Thymus (tissue), 11 donors: Measurements from ENCODE around the gene IWS1. TPM values are rescaled to one million over a fixed set of nuclear protein-coding genes. Genes with fewer than 3 reads are reported as not detected.

Experiments
- DNase-seq, 9 donors: peaks; one replicate each; pipeline ENCODE4 v3.0.0-alpha.2; 2013; ENCODE audit warnings: low spot score in 9 of 9, low read depth in 6 of 9, missing footprints in 1 of 9
- H3K27ac ChIP-seq, 2 donors: one replicate each; pipeline ENCODE4 v1.5.1; 2013; ENCODE audit warnings: control low read depth in 1 of 2, low read depth in 1 of 2, low read length in 1 of 2, mild to moderate bottlenecking in 1 of 2, moderate library complexity in 1 of 2
- H3K27me3 ChIP-seq, 2 donors: one replicate each; pipeline ENCODE4 v1.5.1; 2013; ENCODE audit warnings: low read length in 1 of 2; ENCODE audit not compliant: control insufficient read depth in 2 of 2, insufficient read depth in 1 of 2
- H3K36me3 ChIP-seq, 2 donors: one replicate each; pipeline ENCODE4 v1.5.1; 2013; ENCODE audit warnings: low read length in 1 of 2, mild to moderate bottlenecking in 1 of 2, moderate library complexity in 1 of 2; ENCODE audit not compliant: control insufficient read depth in 2 of 2, insufficient read depth in 2 of 2
- H3K4me1 ChIP-seq, 2 donors: one replicate each; pipeline ENCODE4 v1.5.1; 2013; ENCODE audit warnings: low read length in 2 of 2; ENCODE audit not compliant: control insufficient read depth in 2 of 2, insufficient read depth in 2 of 2
- H3K4me3 ChIP-seq, 2 donors: one replicate each; pipeline ENCODE4 v1.5.1; 2013; ENCODE audit warnings: low read length in 2 of 2, control low read depth in 1 of 2, mild to moderate bottlenecking in 1 of 2
- H3K9me3 ChIP-seq, 2 donors: one replicate each; pipeline ENCODE4 v1.5.1; 2013; ENCODE audit warnings: low read length in 1 of 2, mild to moderate bottlenecking in 1 of 2; ENCODE audit not compliant: control insufficient read depth in 2 of 2, insufficient read depth in 1 of 2
- WGBS: extraction: QIAGEN DNeasy Blood & Tissue Kit; methylation state at CpG from one replicate; pipeline ENCODE4 v1.1.7; 2013; 5-methylcytosine and 5-hydroxymethylcytosine counted together
- polyA plus RNA-seq: library from polyadenylated mRNA; stranded (reverse); fragments of 200-250 nt; gene quantifications from one replicate; pipeline ENCODE4 v1.2.3, GENCODE V29; 2013
- total RNA-seq: library from RNA; stranded (reverse); fragments of 120-200 nt; gene quantifications from one replicate; pipeline ENCODE4 v1.2.4, GENCODE V29; 2013
- donor health status: healthy.

The IWS1 gene
- total and polyA plus RNA-seq, 2 donors: 33.5 to 47.6 TPM

DNA sequence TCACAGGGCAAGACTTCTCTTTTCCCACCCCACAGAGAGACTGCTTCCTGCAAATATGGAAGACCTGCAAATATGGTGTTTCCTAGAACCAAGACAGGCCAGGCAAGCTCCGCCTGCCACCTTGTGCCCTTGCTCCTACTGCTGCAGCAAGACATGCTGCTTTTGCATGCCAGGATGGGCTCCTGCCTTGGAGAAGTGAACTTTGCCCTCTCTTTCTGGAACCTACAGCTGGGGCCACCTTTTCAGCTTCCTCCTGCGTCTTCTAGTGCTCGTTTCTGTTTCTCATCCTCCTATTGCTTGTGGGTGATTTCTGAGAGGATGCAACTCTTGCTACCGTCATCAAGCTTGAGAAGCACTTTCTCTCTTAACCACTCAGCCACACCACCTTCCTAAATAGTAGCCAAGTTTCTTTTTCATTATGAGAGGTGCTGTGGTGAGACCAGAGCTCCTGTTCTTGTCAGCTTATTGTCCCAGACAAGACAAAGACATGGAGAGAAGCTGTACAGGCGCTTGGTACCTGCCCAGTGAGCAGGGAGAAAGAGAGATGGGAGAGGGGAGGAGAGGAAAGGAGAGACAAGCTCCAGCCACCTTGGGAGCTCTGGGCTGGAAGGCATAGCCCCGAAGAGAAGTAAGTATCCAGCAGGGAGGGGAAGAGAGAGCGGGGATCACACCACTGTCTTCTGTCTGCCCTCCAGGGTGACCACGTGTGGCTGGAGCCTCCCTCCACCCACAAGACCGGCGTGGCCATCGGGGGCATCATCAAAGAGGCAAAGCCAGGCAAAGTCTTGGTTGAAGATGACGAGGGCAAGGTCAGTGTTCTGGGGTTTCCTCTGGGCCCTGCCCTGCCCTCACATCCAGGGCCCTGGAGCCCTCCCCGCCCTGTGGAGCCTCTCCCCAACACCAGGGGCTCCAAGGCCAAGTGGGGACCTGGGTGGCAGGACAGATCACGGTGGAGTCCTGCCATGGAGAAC lies 37.5 kb upstream of the IWS1 start:
- 92% methylated on average over 14 of the region's 14 CpGs for WGBS
- H3K4me3 ChIP-seq: no peak overlapping the region
- peak overlapping the region in 1 of 2 donors; percentile 17 for H3K27ac ChIP-seq
- no peaks in the 10 kb centered on the region for H3K4me1 ChIP-seq
- H3K27me3 ChIP-seq: peaks cover 0 to 2% of the 10 kb centered on the region in 2 donors
- H3K9me3 ChIP-seq: no peaks in the 10 kb centered on the region
- peak in 2 of 9 donors; percentile 13 to 43 for DNase-seq
- no peaks in the 10 kb centered on the region for H3K36me3 ChIP-seq

DNA sequence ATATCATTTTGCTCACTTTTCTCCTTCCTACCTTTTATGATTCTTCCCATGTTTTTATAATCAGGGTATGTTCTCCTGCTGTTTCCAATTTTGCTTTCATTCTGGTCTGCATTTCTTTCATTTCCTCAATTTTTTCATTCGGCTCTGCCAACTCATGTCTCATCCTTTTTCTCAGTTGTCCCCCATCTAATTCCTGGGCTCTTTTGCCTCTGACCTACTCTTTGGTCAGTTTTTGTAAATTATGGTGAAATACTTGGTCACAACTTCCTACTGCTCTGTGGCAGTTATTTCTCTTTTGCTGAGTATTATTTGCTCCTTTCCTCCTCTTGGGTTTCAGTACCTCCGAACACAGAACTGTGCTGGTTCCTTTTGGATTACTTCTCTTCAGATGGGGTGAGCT lies 36.6 kb upstream of the IWS1 start:
- Histone ChIP-seq H3K4me3 (no peak overlapping the region), H3K27ac (no peak overlapping the region), H3K4me1 (no peaks in the 10 kb centered on the region), H3K36me3 (no peaks in the 10 kb centered on the region), H3K27me3 (peaks cover 0 to 2% of the 10 kb centered on the region in 2 donors), H3K9me3 (no peaks in the 10 kb centered on the region)
- DNase-seq: no peak
- 97% methylated on average over 2 of the region's 2 CpGs for WGBS

GRCh38 chr2:127561371-127561770 lies 35.1 kb upstream of the IWS1 start:
- H3K4me1 ChIP-seq: no peaks in the 10 kb centered on the region
- H3K36me3 ChIP-seq: no peaks in the 10 kb centered on the region
- H3K27me3 ChIP-seq: peaks cover 0 to 2% of the 10 kb centered on the region in 2 donors
- no peak for DNase-seq
- 91% methylated on average over 8 of the region's 8 CpGs for WGBS
- no peaks in the 10 kb centered on the region for H3K9me3 ChIP-seq
- no peak overlapping the region for H3K4me3 ChIP-seq
- H3K27ac ChIP-seq: no peak overlapping the region

DNA sequence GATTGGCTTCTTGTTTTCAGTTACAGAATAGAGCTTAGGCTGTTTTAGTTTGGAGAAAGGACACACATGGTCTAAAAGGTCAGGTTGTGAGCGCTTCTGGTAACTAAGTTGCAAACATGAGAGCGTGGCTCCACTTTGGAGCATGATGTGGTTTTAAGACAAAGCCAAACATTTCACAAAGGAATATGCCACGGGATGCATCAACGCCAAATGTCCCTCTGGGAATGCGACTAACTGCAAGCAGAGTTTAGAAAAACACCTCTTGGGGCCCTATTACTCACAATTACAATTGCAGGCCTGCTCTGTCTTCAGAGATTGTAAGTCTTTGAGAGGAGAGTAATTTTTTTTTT lies 34.6 kb upstream of the IWS1 start:
- Histone ChIP-seq H3K4me3 (no peak overlapping the region), H3K27me3 (peaks cover 0 to 2% of the 10 kb centered on the region in 2 donors), H3K9me3 (no peaks in the 10 kb centered on the region), H3K36me3 (no peaks in the 10 kb centered on the region), H3K27ac (no peak overlapping the region), H3K4me1 (no peaks in the 10 kb centered on the region)
- WGBS: 96% methylated on average over 5 of the region's 5 CpGs
- DNase-seq: no peak

- Histone ChIP-seq H3K4me3 (no peak overlapping the region), H3K27ac (no peak overlapping the region), H3K4me1 (no peaks in the 10 kb centered on the region), H3K36me3 (no peaks in the 10 kb centered on the region), H3K27me3 (peaks cover 0 to 2% of the 10 kb centered on the region in 2 donors), H3K9me3 (no peaks in the 10 kb centered on the region)
- DNase-seq: no peak
- 94% methylated on average over 13 of the region's 13 CpGs for WGBS
These were observed 34.1 kb upstream of the IWS1 start for GRCh38 chr2:127560201-127560930.

GRCh38 chr2:127559454-127559853 lies 33.2 kb upstream of the IWS1 start:
- DNase-seq: no peak
- Histone ChIP-seq H3K36me3 (no peaks in the 10 kb centered on the region), H3K27ac (no peak overlapping the region), H3K9me3 (no peaks in the 10 kb centered on the region), H3K4me1 (no peaks in the 10 kb centered on the region), H3K27me3 (peaks cover 0 to 2% of the 10 kb centered on the region in 2 donors), H3K4me3 (no peak overlapping the region)
- WGBS: 96% methylated on average over 5 of the region's 5 CpGs

DNA sequence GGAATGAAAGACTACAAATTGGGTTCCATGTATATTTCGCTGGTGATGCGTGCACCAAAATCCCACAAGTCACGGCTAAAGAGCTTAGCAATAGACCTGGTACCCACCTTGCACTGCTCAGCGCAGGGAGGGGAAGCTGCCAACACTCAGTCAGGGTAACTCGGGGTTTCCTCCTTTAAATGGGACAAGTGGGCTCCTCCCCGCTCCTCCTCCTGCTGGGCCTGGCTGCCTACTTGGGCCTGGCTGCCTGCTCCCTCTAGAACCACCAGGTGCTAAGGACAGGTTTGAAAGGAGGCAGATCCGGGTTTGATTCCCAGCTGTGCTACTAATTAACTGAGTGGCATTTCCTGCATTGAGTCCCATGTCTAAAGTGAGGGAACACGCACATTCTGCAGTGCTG lies 32.6 kb upstream of the IWS1 start:
- H3K27ac ChIP-seq: no peak overlapping the region
- peaks cover 0 to 2% of the 10 kb centered on the region in 2 donors for H3K27me3 ChIP-seq
- H3K36me3 ChIP-seq: no peaks in the 10 kb centered on the region
- DNase-seq: no peak
- no peak overlapping the region for H3K4me3 ChIP-seq
- no peaks in the 10 kb centered on the region for H3K4me1 ChIP-seq
- H3K9me3 ChIP-seq: no peaks in the 10 kb centered on the region
- 90% methylated on average over 8 of the region's 8 CpGs for WGBS

- Histone ChIP-seq H3K36me3 (no peaks in the 10 kb centered on the region), H3K4me1 (no peaks in the 10 kb centered on the region), H3K9me3 (no peaks in the 10 kb centered on the region), H3K27ac (no peak overlapping the region), H3K27me3 (no peaks in the 10 kb centered on the region), H3K4me3 (no peak overlapping the region)
- 92% methylated on average over 2 of the region's 2 CpGs for WGBS
- no peak for DNase-seq
These were observed 26.6 kb upstream of the IWS1 start for GRCh38 chr2:127552846-127553245.

- DNase-seq: no peak
These were observed 26.0 kb upstream of the IWS1 start for GRCh38 chr2:127552336-127552735.

More at GRCh38 chr2:127552336-127552735, 26.0 kb upstream of the IWS1 start:
- Histone ChIP-seq H3K9me3 (no peaks in the 10 kb centered on the region), H3K27ac (no peak overlapping the region), H3K27me3 (no peaks in the 10 kb centered on the region), H3K4me1 (no peaks in the 10 kb centered on the region), H3K4me3 (no peak overlapping the region), H3K36me3 (no peaks in the 10 kb centered on the region)
- 94% methylated on average over 6 of the region's 6 CpGs for WGBS
